Stimulated activated CD8-positive, alpha-beta memory T cell treated with anti-CD3 and anti-CD28 coated beads, Interleukin-7, amount 100 ng/mL, for 24 hours (primary cell): ENCODE data around the gene RCVRN.

Experiments
- DNase-seq: peaks from one replicate; pipeline ENCODE4 v3.0.0-alpha.2; 2020; ENCODE audit warnings: low read depth

Gene RCVRN

DNA sequence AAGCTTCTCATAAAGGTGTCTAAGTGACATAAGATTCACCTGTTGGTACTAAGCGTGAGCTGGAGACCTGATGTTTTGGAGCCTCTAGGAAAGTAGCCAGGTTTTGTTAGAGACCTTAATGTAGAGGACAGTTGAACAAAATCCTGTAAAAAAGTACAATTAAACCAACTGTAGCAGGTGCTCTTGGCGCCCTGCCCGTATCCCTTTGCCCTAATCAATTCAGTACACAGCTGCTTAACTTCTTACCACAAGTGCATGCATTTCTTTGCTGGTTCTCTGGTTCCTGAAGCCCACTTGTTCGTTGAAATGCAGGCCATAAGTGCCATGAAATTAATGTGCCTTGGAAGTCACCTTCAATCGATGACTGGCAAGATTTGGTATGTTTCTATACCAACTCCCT is 54.9 kb downstream of the RCVRN start:
- no peak for DNase-seq
